NCI-H2081 treated with DMSO at 0.1 percent for 48 hours (cell line): ENCODE results near the gene GPNMB.
"Not testable (repeated sequence)": the region's sequence is repeated elsewhere in the genome, so short reads cannot be mapped to it uniquely, and the experiment has no call there.

ENCODE experiments used
- DNase-seq: peaks from one replicate; lab custom pipeline; 2025; lab: John Stamatoyannopoulos, UW

The GPNMB gene

GRCh38 chr7:23246555-23246954 is at the start of gene GPNMB:
Gene GPNMB (plus strand): TSS chr7:23246775. CDS start chr7:23246858, 83 bp downstream.
- DNase-seq = no peak

GRCh38 chr7:23197745-23198144 is 48.8 kb upstream of the GPNMB start:
- DNase-seq = not testable (repeated sequence)

GRCh38 chr7:23200331-23200730 is 46.2 kb upstream of the GPNMB start:
- no peak for DNase-seq

- DNase-seq = no peak
Measured at GRCh38 chr7:23204241-23204640, 42.3 kb upstream of the GPNMB start.

- DNase-seq = no peak
Measured at GRCh38 chr7:23205577-23205908, 41.0 kb upstream of the GPNMB start.

GRCh38 chr7:23205909-23206767 is 40.4 kb upstream of the GPNMB start:
- DNase-seq = no peak

- no peak for DNase-seq
Measured at GRCh38 chr7:23207021-23207420, 39.6 kb upstream of the GPNMB start.

GRCh38 chr7:23207884-23208283 is 38.7 kb upstream of the GPNMB start:
- DNase-seq = no peak

GRCh38 chr7:23208316-23208715 is 38.3 kb upstream of the GPNMB start:
- DNase-seq = no peak

- no peak for DNase-seq
Measured at GRCh38 chr7:23210506-23210905, 36.1 kb upstream of the GPNMB start.

GRCh38 chr7:23211589-23211988 is 35.0 kb upstream of the GPNMB start:
- no peak for DNase-seq

- no peak for DNase-seq
Measured at GRCh38 chr7:23212395-23212794, 34.2 kb upstream of the GPNMB start.

- no peak for DNase-seq
Measured at GRCh38 chr7:23212841-23213240, 33.7 kb upstream of the GPNMB start.

- no peak for DNase-seq
Measured at GRCh38 chr7:23213755-23214154, 32.8 kb upstream of the GPNMB start.

- no peak for DNase-seq
Measured at GRCh38 chr7:23214423-23214822, 32.2 kb upstream of the GPNMB start.

- no peak for DNase-seq
Measured at GRCh38 chr7:23214938-23215337, 31.6 kb upstream of the GPNMB start.

- DNase-seq = no peak
Measured at GRCh38 chr7:23216021-23216420, 30.6 kb upstream of the GPNMB start.

GRCh38 chr7:23218196-23218595 is 28.4 kb upstream of the GPNMB start:
- no peak for DNase-seq

- DNase-seq = no peak
Measured at GRCh38 chr7:23220690-23221305, 25.8 kb upstream of the GPNMB start.

- DNase-seq = no peak
Measured at GRCh38 chr7:23222439-23223030, 24.0 kb upstream of the GPNMB start.

- not testable (repeated sequence) for DNase-seq
Measured at GRCh38 chr7:23224364-23224763, 22.2 kb upstream of the GPNMB start.

- DNase-seq = no peak
Measured at GRCh38 chr7:23226844-23227450, 19.6 kb upstream of the GPNMB start.

GRCh38 chr7:23228412-23228811 is 18.2 kb upstream of the GPNMB start:
- DNase-seq = no peak
